Frontal cortex (tissue), 4 donors: ENCODE data around the gene SEPHS2. TPM values are rescaled to one million over a fixed set of nuclear protein-coding genes. Genes with fewer than 3 reads are reported as not detected.
"Not testable (repeated sequence)": the region's sequence is repeated elsewhere in the genome, so short reads cannot be mapped to it uniquely, and the experiment has no call there.

Experiments used
- DNase-seq, 2 donors: peaks; one replicate each; pipeline ENCODE4 v3.0.0; 2012; ENCODE audit warnings: low spot score in 2 of 2
- FAIRE-seq: peaks from 2 replicates; lab custom pipeline; 2012; peaks lifted over from hg19 to GRCh38; lab: Jason Lieb, UNC
- total RNA-seq: library from RNA; depleted of rRNA; stranded (reverse); fragments of >200 nt; gene quantifications from one replicate; pipeline ENCODE4 v1.2.3, GENCODE V29; 2014
- donor health status: control.
- donor health status: control.
- donor health status: control.

Gene SEPHS2
- total RNA-seq, 1 donor from 2014 or later = 12.6 TPM

DNA sequence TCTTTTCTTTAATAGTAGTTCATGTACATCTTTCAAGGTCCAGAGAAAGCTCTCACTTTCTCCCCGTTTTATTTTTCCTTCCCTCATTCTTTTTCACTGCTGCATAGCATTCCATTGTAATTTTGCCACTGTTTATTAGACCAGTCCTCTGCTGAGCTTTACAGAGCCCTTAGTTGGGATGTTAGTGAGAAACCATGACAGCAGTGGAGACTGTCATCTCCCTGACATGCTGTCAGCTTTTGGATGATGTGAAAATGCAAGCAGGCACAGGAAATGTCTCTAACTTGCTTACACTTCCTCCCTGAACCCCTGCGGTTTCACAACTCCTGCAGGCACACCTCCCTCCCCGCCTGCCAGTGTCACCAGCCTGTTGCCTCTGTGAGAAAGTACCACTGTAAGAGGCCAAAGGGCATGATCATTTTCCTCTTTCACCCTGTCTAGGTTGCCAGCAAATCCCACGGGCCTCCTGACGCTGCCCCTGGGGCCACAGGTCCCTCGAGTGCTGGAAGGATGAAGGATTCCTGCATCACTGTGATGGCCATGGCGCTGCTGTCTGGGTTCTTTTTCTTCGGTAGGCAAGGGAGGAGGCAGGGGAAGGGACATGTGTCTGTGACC is 26.8 kb upstream of the SEPHS2 start, which contains the start of gene ITGAL:
ITGAL (plus strand) TSS at position 415 of the 615 bp plus-strand sequence; CDS start at position 511, 96 bp downstream.
- no peak for FAIRE-seq
- no peak for DNase-seq

DNA sequence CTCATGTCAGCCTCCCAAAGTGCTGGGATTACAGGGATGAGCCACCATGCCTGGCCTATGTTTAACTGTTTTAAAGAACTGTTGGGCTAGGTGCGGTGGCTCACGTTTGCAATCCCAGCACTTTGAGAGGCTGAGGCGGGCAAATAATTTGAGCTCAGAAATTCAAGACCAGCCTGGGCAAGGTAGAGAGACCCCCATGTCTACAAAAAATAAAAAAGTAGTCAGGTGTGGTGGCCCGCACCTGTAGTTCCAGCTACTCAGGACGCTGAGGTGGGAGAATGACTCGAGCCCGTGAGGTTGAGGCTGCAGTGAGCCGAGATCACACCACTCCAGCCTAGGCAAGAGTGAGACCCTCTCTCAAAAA is 24.9 kb upstream of the SEPHS2 start:
- DNase-seq (no peak), FAIRE-seq (no peak)

DNA sequence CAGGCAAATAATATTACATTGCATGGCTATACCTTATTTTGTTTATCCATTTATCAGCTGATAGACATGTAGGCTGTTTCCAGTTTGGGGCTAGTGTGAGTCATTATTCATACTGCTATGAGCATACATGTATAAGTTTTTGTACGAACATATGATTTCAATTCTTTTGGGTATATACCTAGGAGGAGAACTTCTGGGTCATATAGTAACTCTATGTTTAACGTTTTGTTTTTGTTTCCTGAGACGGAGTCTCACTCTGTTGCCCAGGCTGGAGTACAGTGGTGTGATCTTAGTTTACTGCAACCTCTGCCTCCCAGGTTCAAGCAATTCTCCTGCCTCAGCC is 24.5 kb upstream of the SEPHS2 start:
- DNase-seq = no peak
- FAIRE-seq = no peak

DNA sequence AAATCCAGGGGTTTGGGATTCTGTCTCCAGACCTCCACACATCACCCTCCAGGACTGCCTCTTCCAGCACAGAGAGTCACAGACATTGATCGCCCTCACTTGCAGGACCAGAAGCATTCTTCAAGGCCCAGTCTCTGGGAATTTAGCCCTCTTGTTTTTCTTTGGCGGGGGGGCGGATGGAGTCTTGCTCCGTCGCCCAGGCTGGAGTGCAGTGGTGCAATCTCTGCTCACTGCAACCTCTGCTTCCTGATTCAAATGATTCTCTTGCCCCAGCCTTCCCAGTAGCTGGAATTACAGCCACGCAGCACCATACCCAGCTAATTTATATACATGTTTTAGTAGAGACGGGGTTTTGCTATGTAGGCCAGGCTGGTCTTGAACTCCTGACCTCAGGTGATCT is 18.4 kb upstream of the SEPHS2 start:
- FAIRE-seq = no peak

DNA sequence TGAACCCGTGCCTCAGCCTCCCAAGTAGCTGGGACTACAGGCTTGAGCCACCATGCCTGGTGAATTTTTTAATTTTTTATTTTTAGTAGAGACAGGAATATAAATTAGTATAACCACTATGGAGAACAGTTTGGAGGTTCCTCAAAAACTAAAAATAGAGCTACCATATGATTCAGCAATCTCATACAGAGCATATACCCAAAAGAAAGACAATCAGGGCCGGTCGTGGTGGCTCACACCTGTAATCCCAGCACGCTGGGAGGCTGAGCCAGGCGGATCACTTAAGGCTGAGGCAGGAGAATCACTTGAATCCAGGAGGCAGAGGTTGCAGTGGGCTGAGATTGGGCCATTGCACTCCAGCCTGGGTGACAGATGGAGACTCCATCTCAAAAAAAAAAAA is 15.8 kb upstream of the SEPHS2 start:
- DNase-seq, FAIRE-seq: not testable (repeated sequence)

More for the DNA sequence above, 18.4 kb upstream of the SEPHS2 start:
- no peak for DNase-seq

DNA sequence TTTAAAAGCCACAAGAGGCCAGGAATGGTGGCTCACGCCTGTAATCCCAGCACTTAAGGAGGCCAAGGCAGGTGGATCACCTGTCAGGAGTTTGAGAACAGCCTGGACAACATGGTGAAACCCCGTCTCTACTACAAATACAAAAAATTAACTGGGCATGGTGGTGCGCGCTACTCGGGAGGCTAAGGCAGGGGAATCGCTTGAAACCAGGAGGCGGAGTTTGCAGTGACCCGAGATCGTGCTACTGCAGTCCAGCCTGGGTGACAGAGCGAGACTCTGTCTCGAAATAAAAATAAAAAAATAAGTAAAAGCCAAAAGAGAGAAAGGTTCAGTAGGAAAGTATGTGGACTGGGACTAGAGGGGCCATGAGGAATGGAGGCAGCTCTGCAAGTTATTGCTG is 13.8 kb upstream of the SEPHS2 start:
- FAIRE-seq (no peak), DNase-seq (no peak)

DNA sequence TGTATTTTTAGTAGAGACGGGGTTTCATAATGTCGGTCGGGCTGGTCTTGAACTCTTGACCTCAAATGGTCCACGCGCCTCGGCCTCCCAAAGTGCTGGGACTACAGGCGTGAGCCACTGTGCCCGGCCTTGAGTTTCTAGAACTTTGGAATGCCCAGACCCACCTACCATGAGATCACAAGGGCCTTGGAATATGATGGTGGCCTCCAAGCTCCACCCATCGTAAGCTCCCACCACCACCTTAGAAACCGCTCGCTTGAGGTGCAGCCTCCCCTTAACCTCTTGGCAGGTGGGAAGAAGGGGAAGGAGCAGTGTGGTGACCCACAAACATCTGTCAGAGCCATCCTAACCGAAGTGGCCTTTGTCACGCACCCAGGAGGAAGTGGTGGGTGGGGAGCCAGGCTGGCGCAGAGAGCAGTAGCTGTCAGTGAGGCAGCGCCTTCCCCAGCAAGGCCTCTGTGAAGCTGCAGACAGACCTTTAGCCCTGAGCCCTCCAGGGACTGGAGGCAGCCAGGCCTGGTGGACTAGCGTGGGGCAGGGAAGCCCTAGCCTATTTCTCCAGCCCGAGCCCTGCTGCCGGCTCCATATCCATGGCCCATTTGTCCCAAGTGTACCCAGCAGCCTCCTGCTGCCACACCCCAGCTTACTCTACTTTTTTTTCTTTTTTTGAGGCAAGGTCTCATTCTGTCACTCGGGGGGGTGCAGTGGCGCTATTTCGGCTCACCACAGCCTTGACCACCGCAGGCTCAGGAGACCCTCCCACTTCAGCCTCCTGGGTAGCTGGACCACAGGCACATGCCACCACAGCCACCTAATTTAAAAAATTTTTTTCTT is 13.1 kb upstream of the SEPHS2 start:
- no peak for FAIRE-seq
- DNase-seq = no peak

DNA sequence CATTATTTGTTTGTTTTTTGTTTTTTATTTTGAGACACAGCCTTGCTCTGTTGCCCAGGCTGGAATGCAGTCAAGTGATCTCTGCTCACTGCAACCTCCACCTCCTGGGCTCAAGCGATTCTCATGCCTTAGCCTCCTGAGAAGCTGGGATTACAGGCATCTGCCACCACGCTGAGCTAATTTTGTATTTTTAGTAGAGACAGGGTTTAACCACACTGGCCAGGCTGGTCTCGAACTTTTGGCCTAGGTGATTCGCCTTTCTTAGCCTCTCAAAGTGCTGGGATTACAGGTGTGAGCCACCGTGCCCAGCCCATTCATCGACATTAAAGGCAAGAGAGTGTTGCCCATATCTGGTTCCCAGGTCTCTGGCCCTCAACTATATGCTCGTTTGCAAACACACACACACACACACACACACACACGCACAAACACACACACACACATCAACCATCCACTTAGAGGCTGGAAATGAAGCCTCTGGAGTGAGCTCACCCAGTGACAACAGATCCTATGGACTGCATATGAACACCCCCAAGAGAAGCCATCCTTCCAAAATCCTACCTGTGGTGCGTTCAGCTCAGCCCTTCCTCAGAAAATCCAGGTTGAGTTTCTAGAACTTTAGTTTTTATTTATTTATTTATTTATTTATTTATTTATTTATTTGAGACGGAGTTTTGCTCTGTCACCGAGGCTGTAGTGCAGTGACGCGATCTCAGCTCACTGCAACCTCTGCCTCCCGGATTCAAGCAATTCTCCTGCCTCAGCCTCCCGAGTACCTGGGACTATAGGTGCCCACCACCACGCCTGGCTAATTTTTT is 12.3 kb upstream of the SEPHS2 start:
- no peak for FAIRE-seq
- no peak for DNase-seq

DNA sequence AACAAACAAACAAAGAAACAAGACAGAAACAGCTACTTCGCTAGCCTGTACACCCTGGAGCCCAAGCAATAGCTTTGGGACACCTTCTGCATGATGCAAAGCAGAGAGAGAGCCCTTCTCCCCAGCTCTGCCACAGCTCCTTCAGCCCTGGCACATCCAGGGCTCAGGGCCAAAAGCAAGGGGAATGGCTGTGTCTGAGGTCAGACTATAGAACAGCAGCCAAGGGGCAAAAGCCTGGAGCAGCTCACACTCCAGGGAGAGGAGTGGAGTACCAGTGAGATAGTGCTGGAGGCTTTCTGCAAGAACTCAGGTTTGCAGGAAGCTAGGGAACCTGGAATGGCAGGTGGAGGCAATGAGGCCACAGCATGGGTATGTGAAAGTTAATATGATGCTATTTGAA is 11.6 kb upstream of the SEPHS2 start:
- FAIRE-seq (no peak), DNase-seq (no peak)

DNA sequence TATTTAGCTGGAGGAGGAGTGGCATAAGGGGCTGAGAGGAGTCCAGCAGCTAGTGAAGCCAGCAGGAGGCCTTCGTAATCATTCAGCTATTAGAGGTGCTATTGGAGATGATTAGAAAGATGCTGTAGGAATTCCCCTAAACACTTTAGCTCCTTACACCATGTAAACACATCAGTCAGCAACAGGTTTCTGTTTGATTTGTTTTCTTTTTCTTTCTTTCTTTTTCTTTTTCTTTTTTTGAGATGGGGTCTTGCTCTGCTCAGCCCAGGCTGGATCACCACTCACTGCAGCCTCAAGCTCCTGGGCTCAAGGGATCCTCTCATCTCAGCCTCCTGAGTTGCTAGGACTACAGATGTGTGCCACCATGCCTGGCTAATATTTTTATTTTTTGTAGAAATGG is 10.6 kb upstream of the SEPHS2 start:
- no peak for FAIRE-seq
- DNase-seq = no peak

DNA sequence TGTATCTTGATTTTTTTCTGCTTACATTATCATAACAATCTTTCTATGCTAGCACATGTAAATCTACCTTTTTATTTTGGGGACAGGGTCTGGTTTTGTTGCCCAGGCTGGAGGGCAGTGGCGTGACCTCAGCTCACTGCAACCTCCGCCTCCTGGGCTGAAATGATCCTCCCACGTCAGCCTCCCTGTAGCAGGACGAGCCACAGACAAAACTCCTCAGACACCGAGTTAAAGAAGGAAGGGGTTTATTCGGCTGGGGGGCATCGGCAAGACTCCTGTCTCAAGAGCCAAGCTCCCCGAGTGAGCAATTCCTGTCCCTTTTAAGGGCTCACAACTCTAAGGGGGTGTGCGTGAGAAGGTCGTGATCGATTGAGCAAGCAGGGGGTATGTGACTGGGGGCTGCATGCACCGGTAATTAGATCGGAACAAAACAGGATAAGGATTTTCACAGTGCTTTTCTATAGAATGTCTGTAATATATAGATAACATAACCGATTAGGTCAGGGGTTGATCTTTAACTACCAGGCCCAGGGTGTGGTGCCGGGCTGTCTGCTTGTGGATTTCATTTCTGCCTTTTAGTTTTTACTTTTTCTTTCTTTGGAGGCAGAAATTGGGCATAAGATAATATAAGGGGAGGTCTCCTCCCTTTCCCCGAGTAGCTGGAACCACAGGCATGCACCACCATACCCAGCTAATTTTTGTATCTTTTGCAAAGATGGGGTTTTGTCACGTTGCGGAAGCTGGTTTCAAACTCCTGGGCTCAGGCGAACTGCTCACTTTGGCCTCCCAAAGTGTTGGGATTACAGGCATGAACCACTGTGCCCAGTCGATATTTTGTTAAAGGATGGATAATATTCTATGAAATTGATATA is 7.3 kb upstream of the SEPHS2 start:
- DNase-seq, FAIRE-seq: not testable (repeated sequence)

DNA sequence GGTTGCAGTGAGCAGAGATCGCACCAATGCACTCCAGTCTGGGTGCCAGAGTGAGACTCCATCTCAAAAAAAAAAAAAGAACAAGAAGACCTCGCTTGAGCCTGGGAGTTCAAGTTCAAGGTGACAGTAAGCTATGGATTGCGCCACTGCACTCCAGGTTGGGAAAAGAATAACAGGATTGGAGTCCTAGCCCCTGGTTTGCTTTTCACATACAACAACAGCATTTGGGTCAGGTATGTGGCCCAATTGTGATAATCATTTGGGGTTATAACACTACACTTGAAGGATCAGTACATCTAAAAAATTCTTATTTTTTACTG is 3.4 kb upstream of the SEPHS2 start:
- DNase-seq (no peak), FAIRE-seq (no peak)

DNA sequence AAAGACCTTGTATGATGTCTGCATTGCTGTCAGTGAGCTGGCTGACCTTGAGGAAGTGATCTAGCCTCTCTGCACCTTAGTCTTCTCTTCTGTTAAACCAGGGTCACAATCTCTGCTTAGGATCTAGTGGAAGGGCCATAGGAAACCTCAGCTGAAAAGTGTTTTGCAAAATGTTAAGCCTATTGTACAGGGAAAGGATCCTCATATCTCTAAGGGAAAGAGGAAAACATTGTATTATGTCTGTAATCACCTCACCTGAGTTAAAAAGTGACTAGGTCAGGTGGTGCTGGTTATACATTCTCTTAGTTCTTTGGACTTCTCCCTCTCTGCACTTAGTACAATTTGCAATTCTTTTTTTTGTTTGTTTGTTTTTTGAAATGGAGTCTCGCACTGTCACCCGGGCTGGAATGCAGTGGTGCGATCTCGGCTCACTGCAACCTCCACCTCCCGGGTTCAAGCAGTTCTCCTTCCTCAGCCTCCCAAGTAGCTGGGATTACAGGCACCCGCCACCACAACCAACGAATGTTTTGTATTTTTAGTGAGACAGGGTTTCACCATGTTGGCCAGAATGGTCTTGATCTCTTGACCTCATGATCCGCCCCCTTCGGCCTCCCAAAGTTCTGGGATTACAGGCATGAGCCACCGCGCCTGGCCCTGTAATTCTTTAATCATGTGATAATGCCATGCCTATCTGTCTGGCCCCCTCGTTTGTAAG is 2.0 kb upstream of the SEPHS2 start:
- DNase-seq (no peak), FAIRE-seq (no peak)

DNA sequence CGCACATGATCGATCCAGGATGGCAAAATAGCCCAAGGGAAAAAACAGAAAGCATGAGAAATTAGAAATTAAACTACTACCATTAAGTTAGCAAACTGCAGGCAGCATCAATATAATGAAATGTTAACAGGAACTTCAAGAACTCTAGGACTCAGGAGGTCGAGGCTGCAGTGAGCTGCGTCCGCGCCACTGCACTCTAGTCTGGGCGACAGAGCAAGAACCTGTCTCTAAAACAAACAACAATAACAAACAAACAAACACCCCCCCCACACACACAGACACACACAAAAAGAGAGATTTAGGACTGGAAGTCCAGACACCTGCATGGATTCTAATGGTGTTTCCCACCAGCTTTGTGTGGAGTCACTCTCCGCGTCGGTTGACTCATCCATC is 525 bp upstream of the SEPHS2 start:
- DNase-seq (no peak), FAIRE-seq (no peak)

DNA sequence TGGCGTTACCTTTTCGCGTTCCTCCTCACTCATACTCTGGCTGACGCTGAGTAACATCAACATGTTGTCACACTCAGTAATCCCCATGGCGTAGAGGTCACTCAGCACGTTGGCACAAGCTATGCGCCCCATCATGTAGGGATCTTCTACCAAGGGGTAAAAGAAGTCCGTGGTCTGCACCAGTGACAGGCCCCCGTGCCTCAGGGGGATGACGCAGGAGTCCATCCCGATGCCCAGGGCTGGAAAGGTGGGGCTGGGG is 596 bp downstream of the SEPHS2 start:
- FAIRE-seq = no peak
- DNase-seq = no peak

DNA sequence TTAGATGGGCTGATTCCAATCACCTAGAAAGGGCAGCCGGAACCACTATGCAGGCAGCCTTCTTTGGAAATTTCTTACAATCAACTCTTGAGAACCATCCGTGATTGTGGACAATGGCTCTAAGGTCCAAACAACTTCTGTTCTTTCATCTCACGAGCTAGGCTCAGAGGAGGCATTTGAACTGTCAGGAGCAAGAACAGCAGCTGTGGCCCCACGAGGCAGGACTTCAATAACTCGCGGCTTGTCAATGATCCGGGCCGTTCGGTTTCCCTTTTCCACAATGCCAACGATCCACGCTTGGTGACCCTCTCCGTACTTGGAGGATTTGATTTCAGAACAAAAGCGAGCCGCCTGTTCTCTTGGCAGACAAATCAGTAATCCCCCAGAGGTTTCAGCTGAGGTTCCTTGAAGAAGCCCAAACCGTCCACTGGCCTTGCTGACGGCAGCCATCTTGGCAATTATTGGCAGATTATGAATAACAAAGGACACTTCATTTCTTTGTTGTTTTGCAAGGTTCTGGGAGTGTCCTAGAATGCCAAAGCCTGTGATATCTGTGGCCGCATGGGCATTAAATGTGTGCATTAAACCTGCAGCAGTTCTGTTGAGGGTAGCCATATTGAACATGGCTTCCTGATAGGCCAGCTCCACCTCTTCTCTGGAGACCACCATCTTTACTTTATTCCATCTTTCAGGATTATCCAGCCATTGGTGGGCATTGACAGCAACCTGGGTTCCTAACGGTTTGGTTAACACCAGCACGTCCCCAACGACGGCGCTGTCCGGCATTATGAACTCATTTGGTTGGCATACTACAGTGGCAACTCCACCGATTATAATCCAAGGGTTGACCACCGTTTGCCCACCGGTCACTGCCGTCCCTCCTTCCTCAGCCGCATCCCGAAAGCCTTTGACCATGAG is 1.2 kb downstream of the SEPHS2 start:
- DNase-seq = no peak
- FAIRE-seq = no peak

DNA sequence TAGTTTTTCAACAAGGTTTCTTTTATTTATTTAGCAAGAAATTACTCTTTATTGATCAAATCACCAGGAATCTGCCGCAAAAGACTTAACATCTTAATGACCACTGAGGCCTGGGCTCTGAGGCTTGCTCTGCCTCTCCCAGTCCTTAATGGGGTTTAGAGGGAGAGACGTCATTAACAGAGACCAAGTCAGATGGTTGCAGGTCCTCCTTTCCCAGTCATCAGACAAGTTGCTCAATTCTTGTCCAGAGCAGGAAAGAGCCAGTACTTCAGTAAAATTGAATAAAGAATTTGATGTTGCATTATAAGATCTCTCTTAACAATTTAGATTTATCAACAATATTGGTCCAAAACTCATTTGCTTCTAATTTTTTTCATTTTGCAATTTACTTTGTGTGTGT is 2.0 kb downstream of the SEPHS2 start:
- DNase-seq (no peak), FAIRE-seq (no peak)

DNA sequence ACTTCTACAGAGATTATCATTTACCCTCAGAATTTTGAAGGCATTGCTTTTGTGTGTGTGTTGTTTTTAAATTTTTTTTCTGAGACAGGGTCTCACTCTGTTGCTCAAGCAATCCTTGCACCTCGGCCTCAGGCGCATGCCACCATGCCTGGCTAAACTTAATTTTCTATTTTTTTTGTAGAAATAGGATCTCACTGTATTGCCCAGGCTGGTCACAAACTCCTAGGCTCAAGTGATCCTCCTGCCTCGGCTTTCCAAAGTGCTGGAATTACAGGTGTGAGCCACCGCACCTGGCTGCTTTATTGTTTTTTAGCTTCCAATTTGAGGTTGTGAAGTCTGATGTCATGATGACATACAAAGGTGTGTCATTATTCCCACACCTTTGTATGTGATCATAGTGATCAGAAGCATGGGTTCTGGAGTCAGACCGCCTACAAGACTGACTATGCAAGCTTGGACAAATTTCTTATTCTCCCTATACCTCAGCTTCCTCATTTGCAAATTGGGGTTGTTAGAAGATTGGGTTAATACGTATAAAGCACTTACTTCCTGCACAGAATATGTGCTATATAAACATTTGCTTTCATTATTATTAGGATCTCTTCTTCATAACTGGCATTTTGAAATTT is 5.8 kb downstream of the SEPHS2 start:
- DNase-seq (no peak), FAIRE-seq (no peak)
